ENCODE measurements around the gene MED22.
"Not testable (repeated sequence)": the region's sequence is repeated elsewhere in the genome, so short reads cannot be mapped to it uniquely, and the experiment has no call there.

MED22 gene

DNA sequence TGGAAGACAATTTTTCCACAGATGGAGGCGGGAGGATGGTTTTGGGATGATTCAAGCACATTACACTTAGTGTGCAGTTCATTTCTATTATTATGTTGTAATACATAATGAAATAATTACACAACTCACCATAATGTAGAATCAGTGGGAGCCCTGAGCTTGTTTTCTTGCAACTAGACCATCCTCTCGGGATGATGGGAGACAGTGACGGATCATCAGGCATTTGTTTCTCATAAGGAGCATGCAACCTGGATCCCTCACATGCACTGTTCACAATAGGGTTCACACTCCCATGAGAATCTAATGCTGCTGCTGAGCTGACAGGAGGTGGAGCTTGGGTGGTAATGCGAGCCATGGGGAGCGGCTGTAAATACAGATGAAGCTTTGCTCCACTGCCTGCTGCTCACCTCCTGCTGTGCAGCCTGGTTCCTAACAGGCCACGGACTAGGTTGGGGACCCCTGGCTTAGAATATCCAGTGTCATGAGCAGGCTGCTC is 29.8 kb upstream of the MED22 start (continued):
- TF ChIP-seq ZNF560 (tag by site-specific recombination; IDR thresholded peaks at IDR 0.05; ENCODE audit: borderline replicate concordance) (no peak), TRIM28 (IDR thresholded peaks at IDR 0.05; ENCODE audit: borderline replicate concordance, low read length) (0 out of 2 replicates have a peak, but pooled peaks have one; percentile 62), ZBTB8A (tag by site-specific recombination; IDR thresholded peaks at IDR 0.05) (0 out of 2 replicates have a peak, but pooled peaks have one; percentile 13), ZIC2 (tag by site-specific recombination; IDR thresholded peaks at IDR 0.05) (peak; percentile 93), ZNF600 (tag by site-specific recombination; IDR thresholded peaks at IDR 0.05) (0 out of 2 replicates have a peak, but pooled peaks have one; percentile 48), ZNF544 (tag by site-specific recombination; IDR thresholded peaks at IDR 0.05) (no peak), ZNF837 (tag by site-specific recombination; IDR thresholded peaks at IDR 0.05) (no peak)
- TF ChIP-seq, protein P1, sequence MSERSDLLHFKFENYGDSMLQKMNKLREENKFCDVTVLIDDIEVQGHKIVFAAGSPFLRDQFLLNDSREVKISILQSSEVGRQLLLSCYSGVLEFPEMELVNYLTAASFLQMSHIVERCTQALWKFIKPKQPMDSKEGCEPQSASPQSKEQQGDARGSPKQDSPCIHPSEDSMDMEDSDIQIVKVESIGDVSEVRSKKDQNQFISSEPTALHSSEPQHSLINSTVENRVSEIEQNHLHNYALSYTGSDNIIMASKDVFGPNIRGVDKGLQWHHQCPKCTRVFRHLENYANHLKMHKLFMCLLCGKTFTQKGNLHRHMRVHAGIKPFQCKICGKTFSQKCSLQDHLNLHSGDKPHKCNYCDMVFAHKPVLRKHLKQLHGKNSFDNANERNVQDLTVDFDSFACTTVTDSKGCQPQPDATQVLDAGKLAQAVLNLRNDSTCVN (tag by site-specific recombination; optimal IDR thresholded peaks at IDR 0.05), result peak; percentile 24
- TF ChIP-seq, protein P2, sequence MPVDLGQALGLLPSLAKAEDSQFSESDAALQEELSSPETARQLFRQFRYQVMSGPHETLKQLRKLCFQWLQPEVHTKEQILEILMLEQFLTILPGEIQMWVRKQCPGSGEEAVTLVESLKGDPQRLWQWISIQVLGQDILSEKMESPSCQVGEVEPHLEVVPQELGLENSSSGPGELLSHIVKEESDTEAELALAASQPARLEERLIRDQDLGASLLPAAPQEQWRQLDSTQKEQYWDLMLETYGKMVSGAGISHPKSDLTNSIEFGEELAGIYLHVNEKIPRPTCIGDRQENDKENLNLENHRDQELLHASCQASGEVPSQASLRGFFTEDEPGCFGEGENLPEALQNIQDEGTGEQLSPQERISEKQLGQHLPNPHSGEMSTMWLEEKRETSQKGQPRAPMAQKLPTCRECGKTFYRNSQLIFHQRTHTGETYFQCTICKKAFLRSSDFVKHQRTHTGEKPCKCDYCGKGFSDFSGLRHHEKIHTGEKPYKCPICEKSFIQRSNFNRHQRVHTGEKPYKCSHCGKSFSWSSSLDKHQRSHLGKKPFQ (tag by site-specific recombination; IDR thresholded peaks at IDR 0.05), result peak; percentile 89

DNA sequence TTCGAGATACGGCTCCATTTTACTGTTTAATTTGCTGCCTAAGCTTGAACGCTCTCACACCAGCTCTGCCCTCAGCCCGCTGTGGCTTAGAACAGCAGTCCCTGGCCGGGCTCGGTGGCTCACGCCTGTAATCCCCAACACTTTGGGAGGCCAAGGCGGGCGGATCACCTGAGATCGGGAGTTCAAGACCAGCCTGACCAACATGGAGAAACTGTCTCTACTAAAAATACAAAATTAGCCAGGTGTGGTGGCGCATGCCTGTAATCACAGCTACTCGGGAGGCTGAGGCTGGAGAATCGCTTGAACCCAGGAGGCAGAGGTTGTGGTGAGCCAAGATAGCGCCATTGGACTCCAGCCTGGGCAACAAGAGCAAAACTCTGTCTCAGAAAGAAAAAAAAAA is 29.3 kb upstream of the MED22 start:
- not testable (repeated sequence) for H3K27ac ChIP-seq (ENCODE audit: extremely low read depth, low read depth, low read length); H3K9me3 ChIP-seq (ENCODE audit: control insufficient read depth, insufficient read depth, low read depth, low read length); H3K4me1 ChIP-seq (ENCODE audit: control insufficient read depth, insufficient read depth, low read length); H3K4me3 ChIP-seq (ENCODE audit: low read depth, low read length)
- ChIA-PET POLR2A (interaction anchor here (0.9 to 3.0 kb wide), 7 partner anchors 17 to 82 kb away, joined by 3 to 18 read pairs (median 5); partner anchors contain the start of genes CACFD1, MED22, RPL7A and SURF1), CTCF (interaction anchor here (0.5 to 1.6 kb wide), 9 partner anchors 17 to 350 kb away, joined by 3 to 7 read pairs (median 3); partner anchors contain the start of genes SURF1 and SURF2)
- peaks cover 7 to 12% of the 10 kb centered on the region in 2 experiments; a peak in 2 of 3 replicates for H3K36me3 ChIP-seq (ENCODE audit: control insufficient read depth in 2 of 2, insufficient read depth in 1 of 2, low read length in 2 of 2)

DNA sequence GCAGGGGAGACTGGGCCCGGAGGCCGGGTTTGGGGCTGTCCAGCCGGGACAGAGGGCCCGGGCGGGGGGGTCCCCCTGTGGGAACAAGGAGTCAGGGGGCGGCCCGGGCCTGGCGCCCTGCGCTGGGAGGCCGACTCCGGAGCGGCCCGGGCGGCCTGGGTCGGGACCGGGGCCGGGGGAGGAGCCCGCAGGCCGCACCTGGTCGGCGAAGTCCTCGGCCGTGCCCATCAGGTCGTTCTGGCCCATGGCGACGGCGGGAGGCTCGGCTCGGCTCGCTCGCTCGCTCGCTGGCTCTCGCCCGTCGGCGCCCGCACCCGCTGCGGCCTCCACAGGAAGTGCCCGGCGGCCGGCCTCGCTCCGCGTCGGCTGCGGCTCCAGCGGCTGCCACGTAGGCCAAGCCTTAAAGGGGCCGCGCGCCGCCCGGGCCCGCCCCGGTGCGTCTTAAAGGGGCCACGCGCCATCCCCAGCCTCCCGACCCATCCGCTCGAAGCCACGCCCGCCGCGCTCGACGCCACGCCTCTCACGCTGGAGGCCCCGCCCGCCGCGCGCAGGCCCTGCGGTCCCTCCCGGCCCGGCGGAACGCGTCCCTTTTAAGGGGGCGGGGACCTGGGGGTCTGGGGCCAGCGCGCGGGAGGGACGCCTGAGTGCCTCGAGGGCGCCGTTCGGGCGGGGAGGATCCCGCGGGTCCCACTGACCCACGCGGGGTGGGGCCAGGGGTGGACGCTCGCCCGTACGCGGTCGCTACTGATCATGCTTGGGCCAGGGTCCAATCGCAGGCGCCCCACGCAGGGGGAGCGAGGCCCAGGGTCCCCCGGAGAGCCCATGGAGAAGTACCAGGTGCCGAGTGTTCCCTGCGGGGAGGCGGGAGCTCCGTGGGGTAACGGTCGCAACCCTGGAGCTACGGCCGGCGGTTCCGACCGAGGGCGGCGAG is 28.1 kb upstream of the MED22 start, which contains the start of the genes STKLD1 and SURF4:
Gene STKLD1, plus strand, starts transcription at position 643 of the 931 bp plus-strand sequence. Its CDS starts 108 bp downstream, at position 751.
Gene SURF4, minus strand, starts transcription at position 337 of the 931 bp plus-strand sequence. Its CDS starts 91 bp downstream, at position 246.
- H3K36me3 ChIP-seq (ENCODE audit: control insufficient read depth in 2 of 2, insufficient read depth in 1 of 2, low read length in 2 of 2), result peaks cover 7 to 25% of the 10 kb centered on the region in 2 experiments; a peak in 2 of 3 replicates
- ChIA-PET CTCF (interaction anchor here (0.6 to 0.9 kb wide), 6 partner anchors 16 to 351 kb away, joined by 3 to 4 read pairs (median 3); no protein-coding TSS in a partner anchor), POLR2A (interaction anchor here (0.7 to 3.9 kb wide), 10 partner anchors 11 to 109 kb away, joined by 3 to 18 read pairs (median 8); partner anchors contain the start of genes CACFD1, MED22, RPL7A and SLC2A6)
- peaks cover 5% of the 10 kb centered on the region for H3K4me1 ChIP-seq (ENCODE audit: control insufficient read depth, insufficient read depth, low read length)
- H3K9me3 ChIP-seq (ENCODE audit: control insufficient read depth, insufficient read depth, low read depth, low read length), result no peaks in the 10 kb centered on the region
- peak within 1 kb of the TSS; percentile 57 for H3K4me3 ChIP-seq (ENCODE audit: low read depth, low read length)
- peak within 1 kb of the TSS; percentile 93 for H3K27ac ChIP-seq (ENCODE audit: extremely low read depth, low read depth, low read length)
- TF ChIP-seq ZFP69B (tag by site-specific recombination; IDR thresholded peaks at IDR 0.05) (peak; percentile 99), KLF10 (tag by site-specific recombination; IDR thresholded peaks at IDR 0.05) (peak; percentile 52; the same call in 1 of the 2 replicates), ZNF529 (tag by site-specific recombination; IDR thresholded peaks at IDR 0.05; ENCODE audit: insufficient replicate concordance) (no peak), ZNF114 (tag by site-specific recombination; IDR thresholded peaks at IDR 0.05) (no peak), ZNF670 (tag by site-specific recombination; IDR thresholded peaks at IDR 0.05; ENCODE audit: low read depth) (no peak), KLF9 (tag by site-specific recombination; IDR thresholded peaks at IDR 0.05; ENCODE audit: low read depth) (peak; percentile 77), BCL11A (tag by site-specific recombination; IDR thresholded peaks at IDR 0.05; ENCODE audit: low read depth) (no peak), ZNF555 (tag by site-specific recombination; conservative IDR thresholded peaks at IDR 0.05) (no peak), ZBTB48 (tag by site-specific recombination; IDR thresholded peaks at IDR 0.05) (peak; percentile 43; the same call in 1 of the 2 replicates), ZNF621 (tag by site-specific recombination; IDR thresholded peaks at IDR 0.05) (no peak), ZNF214 (tag by site-specific recombination; IDR thresholded peaks at IDR 0.05; ENCODE audit: borderline replicate concordance) (no peak)
- TF ChIP-seq, protein P3, sequence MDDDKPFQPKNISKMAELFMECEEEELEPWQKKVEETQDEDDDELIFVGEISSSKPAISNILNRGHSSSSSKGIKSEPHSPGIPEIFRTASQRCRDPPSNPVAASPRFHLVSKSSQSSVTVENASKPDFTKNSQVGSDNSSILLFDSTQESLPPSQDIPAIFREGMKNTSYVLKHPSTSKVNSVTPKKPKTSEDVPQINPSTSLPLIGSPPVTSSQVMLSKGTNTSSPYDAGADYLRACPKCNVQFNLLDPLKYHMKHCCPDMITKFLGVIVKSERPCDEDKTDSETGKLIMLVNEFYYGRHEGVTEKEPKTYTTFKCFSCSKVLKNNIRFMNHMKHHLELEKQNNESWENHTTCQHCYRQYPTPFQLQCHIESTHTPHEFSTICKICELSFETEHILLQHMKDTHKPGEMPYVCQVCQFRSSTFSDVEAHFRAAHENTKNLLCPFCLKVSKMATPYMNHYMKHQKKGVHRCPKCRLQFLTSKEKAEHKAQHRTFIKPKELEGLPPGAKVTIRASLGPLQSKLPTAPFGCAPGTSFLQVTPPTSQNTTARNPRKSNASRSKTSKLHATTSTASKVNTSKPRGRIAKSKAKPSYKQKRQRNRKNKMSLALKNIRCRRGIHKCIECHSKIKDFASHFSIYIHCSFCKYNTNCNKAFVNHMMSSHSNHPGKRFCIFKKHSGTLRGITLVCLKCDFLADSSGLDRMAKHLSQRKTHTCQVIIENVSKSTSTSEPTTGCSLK (tag by site-specific recombination; IDR thresholded peaks at IDR 0.05), result no peak
- TF ChIP-seq, protein P4, sequence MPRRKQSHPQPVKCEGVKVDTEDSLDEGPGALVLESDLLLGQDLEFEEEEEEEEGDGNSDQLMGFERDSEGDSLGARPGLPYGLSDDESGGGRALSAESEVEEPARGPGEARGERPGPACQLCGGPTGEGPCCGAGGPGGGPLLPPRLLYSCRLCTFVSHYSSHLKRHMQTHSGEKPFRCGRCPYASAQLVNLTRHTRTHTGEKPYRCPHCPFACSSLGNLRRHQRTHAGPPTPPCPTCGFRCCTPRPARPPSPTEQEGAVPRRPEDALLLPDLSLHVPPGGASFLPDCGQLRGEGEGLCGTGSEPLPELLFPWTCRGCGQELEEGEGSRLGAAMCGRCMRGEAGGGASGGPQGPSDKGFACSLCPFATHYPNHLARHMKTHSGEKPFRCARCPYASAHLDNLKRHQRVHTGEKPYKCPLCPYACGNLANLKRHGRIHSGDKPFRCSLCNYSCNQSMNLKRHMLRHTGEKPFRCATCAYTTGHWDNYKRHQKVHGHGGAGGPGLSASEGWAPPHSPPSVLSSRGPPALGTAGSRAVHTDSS (tag by site-specific recombination; IDR thresholded peaks at IDR 0.05), result no peak

Measured in HEK293 (cell line).